Parathyroid adenoma (tissue), 2 donors: ENCODE measurements around the gene TMEM144.

Experiments
- H2AFZ ChIP-seq: fragments of 300-600 bp; sonication (generic); one replicate; pipeline ENCODE4 v1.7.0; 2017; ENCODE audit warnings: antibody characterized with exemption, mild to moderate bottlenecking
- H3K27ac ChIP-seq: fragments of 300-600 bp; sonication (generic); one replicate; pipeline ENCODE4 v1.7.0; 2017
- H3K27me3 ChIP-seq: fragments of 300-600 bp; sonication (generic); one replicate; pipeline ENCODE4 v1.7.0; 2017; ENCODE audit warnings: low read length; ENCODE audit not compliant: control insufficient read depth, insufficient read depth
- H3K36me3 ChIP-seq: fragments of 300-600 bp; sonication (generic); one replicate; pipeline ENCODE4 v1.7.0; 2017; ENCODE audit warnings: low read length; ENCODE audit not compliant: control insufficient read depth, insufficient read depth
- H3K4me1 ChIP-seq: fragments of 300-600 bp; sonication (generic); one replicate; pipeline ENCODE4 v1.7.0; 2017; ENCODE audit warnings: control low read depth
- H3K4me2 ChIP-seq: fragments of 300-600 bp; sonication (generic); one replicate; pipeline ENCODE4 v1.7.0; 2017; ENCODE audit warnings: low read length
- H3K4me3 ChIP-seq: fragments of 300-600 bp; sonication (generic); one replicate; pipeline ENCODE4 v1.7.0; 2017; ENCODE audit warnings: low read depth, low read length
- H3K79me2 ChIP-seq: fragments of 300-600 bp; sonication (generic); one replicate; pipeline ENCODE4 v1.7.0; 2017; ENCODE audit warnings: control low read depth
- H3K9ac ChIP-seq: fragments of 300-600 bp; sonication (generic); one replicate; pipeline ENCODE4 v1.7.0; 2017; ENCODE audit warnings: mild to moderate bottlenecking
- H3K9me3 ChIP-seq: fragments of 300-600 bp; sonication (generic); one replicate; pipeline ENCODE4 v1.7.0; 2017; ENCODE audit warnings: low read length; ENCODE audit not compliant: control insufficient read depth
- TF ChIP-seq, protein P1 (sequence below): fragments of 300-600 bp; sonication (generic); IDR thresholded peaks from one replicate; pipeline ENCODE4 v1.7.0; 2017; ENCODE audit warnings: antibody characterized with exemption, mild to moderate bottlenecking
- donor health status: primary hyperparathyroidism.

The TMEM144 gene

DNA sequence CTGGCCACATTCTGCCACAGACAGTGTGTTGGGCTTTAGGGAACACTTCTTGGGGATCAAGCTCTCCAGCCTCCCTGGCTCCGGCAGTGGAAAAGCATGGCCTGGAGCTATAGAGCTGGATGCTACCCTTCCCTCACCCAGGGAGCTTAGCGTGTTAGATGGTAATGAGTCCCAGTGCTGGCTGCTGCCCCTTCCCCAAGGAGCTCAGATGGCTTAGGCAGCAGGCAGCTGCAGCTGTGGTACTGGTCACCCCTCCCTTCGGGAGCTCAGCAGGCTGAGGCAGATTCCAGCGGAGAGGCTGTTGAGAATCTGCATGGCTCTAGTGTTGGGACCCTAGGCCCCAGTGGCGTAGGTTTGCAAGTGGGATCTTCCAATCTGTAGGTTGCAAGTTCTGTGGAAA lies 19.5 kb downstream of the TMEM144 start:
- Histone ChIP-seq H2AFZ (no peak overlapping the region), H3K79me2 (no peaks in the 10 kb centered on the region), H3K36me3 (no peaks in the 10 kb centered on the region), H3K9ac (no peak overlapping the region), H3K9me3 (no peaks in the 10 kb centered on the region), H3K4me3 (no peak overlapping the region), H3K27ac (no peak overlapping the region), H3K4me1 (no peaks in the 10 kb centered on the region), H3K4me2 (no peak overlapping the region), H3K27me3 (no peaks in the 10 kb centered on the region)
- TF ChIP-seq, protein P1, sequence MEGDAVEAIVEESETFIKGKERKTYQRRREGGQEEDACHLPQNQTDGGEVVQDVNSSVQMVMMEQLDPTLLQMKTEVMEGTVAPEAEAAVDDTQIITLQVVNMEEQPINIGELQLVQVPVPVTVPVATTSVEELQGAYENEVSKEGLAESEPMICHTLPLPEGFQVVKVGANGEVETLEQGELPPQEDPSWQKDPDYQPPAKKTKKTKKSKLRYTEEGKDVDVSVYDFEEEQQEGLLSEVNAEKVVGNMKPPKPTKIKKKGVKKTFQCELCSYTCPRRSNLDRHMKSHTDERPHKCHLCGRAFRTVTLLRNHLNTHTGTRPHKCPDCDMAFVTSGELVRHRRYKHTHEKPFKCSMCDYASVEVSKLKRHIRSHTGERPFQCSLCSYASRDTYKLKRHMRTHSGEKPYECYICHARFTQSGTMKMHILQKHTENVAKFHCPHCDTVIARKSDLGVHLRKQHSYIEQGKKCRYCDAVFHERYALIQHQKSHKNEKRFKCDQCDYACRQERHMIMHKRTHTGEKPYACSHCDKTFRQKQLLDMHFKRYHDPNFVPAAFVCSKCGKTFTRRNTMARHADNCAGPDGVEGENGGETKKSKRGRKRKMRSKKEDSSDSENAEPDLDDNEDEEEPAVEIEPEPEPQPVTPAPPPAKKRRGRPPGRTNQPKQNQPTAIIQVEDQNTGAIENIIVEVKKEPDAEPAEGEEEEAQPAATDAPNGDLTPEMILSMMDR = no peak

- no peaks in the 10 kb centered on the region for H3K79me2 ChIP-seq
- H3K9me3 ChIP-seq = no peaks in the 10 kb centered on the region
- H3K4me1 ChIP-seq = no peaks in the 10 kb centered on the region
- H2AFZ ChIP-seq = no peak overlapping the region
- H3K27me3 ChIP-seq = no peaks in the 10 kb centered on the region
- H3K4me2 ChIP-seq = no peak overlapping the region
- TF ChIP-seq, protein P1 = no peak
- H3K4me3 ChIP-seq = no peak overlapping the region
- no peak overlapping the region for H3K9ac ChIP-seq
- no peak overlapping the region for H3K27ac ChIP-seq
- H3K36me3 ChIP-seq = no peaks in the 10 kb centered on the region
Observed at GRCh38 chr4:158234671-158235070, 24.4 kb downstream of the TMEM144 start.

- H3K27me3 ChIP-seq = no peaks in the 10 kb centered on the region
- no peaks in the 10 kb centered on the region for H3K9me3 ChIP-seq
- H3K4me2 ChIP-seq = no peak overlapping the region
- no peak overlapping the region for H3K27ac ChIP-seq
- H3K4me3 ChIP-seq = no peak overlapping the region
- no peak overlapping the region for H3K9ac ChIP-seq
- no peak overlapping the region for H2AFZ ChIP-seq
- H3K4me1 ChIP-seq = no peaks in the 10 kb centered on the region
- TF ChIP-seq, protein P1 = no peak
- H3K79me2 ChIP-seq = no peaks in the 10 kb centered on the region
- no peaks in the 10 kb centered on the region for H3K36me3 ChIP-seq
Observed at GRCh38 chr4:158236304-158237030, 26.2 kb downstream of the TMEM144 start.

GRCh38 chr4:158238575-158238974 lies 28.3 kb downstream of the TMEM144 start:
- Histone ChIP-seq H3K4me2 (no peak overlapping the region), H3K79me2 (no peaks in the 10 kb centered on the region), H3K27me3 (no peaks in the 10 kb centered on the region), H3K9ac (no peak overlapping the region), H3K36me3 (no peaks in the 10 kb centered on the region), H3K9me3 (no peaks in the 10 kb centered on the region), H2AFZ (no peak overlapping the region), H3K4me1 (no peaks in the 10 kb centered on the region), H3K4me3 (no peak overlapping the region), H3K27ac (no peak overlapping the region)
- TF ChIP-seq, protein P1 = no peak

DNA sequence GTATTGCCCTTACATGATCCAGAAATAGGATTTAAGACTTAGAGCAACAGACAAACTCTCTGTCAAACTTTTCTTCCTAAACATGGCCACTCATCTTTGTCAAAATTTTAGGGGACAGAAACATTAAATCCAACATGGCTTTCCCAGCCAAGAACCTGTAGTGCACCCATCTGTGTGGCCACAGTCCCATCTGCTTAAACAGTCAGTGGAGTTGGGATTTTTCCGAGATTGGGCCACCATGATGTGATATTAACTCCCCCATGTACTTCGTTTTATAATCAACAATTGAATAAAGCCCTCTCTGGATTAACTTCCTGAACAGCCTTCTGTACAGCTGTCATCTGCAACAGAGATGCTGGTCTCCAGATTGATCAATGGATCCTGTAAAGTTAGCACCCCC lies 28.9 kb downstream of the TMEM144 start:
- no peaks in the 10 kb centered on the region for H3K79me2 ChIP-seq
- no peaks in the 10 kb centered on the region for H3K9me3 ChIP-seq
- H3K4me2 ChIP-seq = no peak overlapping the region
- H3K27me3 ChIP-seq = no peaks in the 10 kb centered on the region
- TF ChIP-seq, protein P1 = no peak
- no peak overlapping the region for H3K4me3 ChIP-seq
- no peaks in the 10 kb centered on the region for H3K36me3 ChIP-seq
- H3K4me1 ChIP-seq = no peaks in the 10 kb centered on the region
- H3K27ac ChIP-seq = no peak overlapping the region
- no peak overlapping the region for H2AFZ ChIP-seq
- H3K9ac ChIP-seq = no peak overlapping the region
